HG02852 (cell line): ENCODE results near the gene FOXK1.
A peak's percentile ranks its signal among the peaks of the same experiment; 100 is the strongest.

Experiments used
- ATAC-seq: cut with Tn5 transposase; IDR thresholded peaks from one replicate; pipeline ENCODE4 v1.9.1; 2021; ENCODE audit warnings: mild to moderate bottlenecking, moderate library complexity; ENCODE audit not compliant: unreplicated experiment

The FOXK1 gene

DNA sequence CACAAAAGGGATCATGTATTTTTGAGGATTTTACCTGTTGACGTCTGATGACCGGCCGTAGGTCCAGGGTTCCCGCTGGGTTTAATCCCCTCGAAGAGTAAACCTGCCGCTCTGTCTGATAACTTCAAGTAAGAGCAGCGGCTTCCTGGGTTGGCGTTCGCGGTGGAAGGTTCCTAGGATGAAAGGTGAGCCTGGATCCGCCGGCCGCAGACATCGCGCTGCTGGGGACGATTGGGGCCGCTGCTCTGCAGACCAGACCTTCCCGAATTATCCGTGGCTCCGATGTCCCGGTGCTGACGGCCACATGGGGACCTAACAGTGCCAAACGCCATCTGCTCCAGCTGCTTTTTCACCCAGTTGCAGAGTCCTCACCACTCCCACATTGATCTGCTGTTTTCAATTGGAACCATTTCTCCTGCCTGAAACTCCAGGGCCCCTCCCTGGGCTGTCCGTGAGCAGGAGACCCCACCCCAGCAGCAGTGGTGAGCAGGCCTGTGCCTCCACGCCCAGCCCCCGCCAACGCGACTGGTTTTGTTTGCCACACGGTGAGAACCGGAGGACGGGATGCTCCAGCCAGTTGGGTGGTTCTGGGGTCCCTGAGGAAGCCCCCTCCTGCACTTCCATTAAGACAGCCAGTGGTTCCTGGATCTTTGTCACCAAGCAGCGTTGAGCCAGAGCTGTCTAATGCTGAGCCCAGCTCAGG, 81.1 kb downstream of the FOXK1 start:
- ATAC-seq = no peak

GRCh38 chr7:4763794-4764185, 81.7 kb downstream of the FOXK1 start:
- no peak for ATAC-seq

- no peak for ATAC-seq
Measured at GRCh38 chr7:4764402-4765007, 82.4 kb downstream of the FOXK1 start.

GRCh38 chr7:4765776-4766490, 83.8 kb downstream of the FOXK1 start:
- ATAC-seq = no peak

GRCh38 chr7:4766666-4767519, 84.8 kb downstream of the FOXK1 start:
- ATAC-seq = no peak

DNA sequence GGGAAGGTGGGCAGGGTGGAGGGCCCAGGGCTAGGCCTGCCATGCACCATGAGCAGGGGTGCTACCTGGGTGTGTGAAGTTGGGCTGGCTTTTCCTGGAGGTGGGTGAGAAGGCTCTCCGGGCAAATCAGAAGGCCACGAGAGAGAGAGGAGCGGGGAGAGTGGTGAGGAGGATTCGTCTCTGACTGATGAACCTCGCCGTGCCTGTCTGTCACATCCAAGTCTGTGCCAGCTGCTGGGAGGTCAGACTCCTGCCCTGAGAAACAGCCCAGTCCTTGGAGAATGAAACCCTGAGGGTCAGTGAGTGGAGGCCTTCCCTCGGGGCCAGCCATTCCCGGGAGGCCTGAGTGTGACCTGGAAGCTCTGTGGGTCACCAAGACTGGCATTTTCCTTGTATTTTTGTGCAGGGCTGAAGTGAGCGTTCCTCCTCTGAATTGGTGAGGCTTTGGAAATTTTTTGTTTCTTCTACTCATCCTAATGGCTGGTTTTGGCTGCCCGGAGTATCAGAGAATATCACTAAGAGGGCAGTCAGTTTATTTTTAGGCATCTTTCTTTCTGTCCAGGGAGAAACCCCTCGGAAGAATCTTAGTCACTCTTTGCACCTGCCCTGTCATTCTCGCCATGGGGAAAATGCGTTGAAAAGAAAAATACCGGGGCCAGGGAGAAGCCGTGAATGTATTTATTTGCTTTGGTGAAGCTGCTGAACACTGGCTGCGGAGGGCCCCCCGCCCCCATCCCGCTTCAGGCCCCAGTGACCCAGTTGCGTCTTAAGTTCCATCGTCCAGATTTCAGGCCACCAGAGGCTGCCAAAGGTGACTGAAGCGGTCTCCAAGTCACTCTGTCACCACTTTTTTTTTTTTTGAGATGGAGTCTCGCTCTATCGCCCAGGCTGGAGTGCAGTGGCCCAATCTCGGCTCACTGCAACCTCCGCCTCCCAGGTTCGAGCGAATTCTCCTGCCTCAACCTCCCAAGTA, 86.8 kb downstream of the FOXK1 start:
- no peak for ATAC-seq

DNA sequence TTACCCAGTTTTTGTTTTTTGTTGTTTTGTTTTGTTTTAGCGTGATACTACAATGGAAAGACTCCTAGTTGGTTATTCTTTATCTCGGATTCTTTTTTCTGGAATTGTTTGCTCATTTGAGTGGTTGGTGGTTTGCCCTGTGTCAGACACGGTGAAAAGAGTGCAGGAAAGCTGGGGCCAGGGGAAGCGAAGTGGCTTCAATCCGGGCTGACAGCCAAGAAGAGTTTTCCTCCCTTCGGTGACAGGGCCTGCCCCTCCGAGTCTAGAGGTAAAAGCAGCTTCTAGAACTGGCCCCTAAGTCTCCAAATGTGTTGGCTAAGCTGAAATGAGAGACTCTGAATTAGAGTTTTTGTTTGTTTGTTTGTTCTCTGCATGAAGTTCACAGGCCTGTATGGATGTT, 87.7 kb downstream of the FOXK1 start:
- no peak for ATAC-seq

GRCh38 chr7:4770886-4771285, 88.8 kb downstream of the FOXK1 start:
- ATAC-seq = no peak

- ATAC-seq = no peak
Measured at GRCh38 chr7:4771737-4772136, 89.6 kb downstream of the FOXK1 start.

- ATAC-seq = no peak
Measured at GRCh38 chr7:4772306-4772705, 90.2 kb downstream of the FOXK1 start.

DNA sequence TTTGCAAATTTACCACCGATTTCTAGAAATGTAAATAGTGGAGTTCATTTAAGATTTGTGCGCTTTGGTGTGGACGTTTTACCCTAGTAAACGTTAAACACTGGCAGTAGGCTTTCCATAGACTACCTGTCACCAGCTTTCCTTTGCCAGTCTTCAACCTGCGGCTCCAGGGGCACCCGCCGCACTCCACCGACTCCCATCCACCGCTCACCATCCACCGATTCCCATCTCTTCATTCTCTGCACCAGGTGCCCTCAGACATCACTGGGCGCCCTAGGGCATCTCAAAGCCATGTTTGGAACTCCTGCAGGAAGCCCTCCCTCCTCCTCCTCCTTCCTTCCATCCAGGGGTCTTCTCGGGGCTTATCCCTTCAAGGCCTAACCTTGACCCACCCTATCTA, 91.9 kb downstream of the FOXK1 start:
- ATAC-seq = no peak

GRCh38 chr7:4774658-4775249, 92.7 kb downstream of the FOXK1 start:
- peak; percentile 24 for ATAC-seq

GRCh38 chr7:4775250-4775847, 93.3 kb downstream of the FOXK1 start, which contains the start of gene AP5Z1:
TSS of gene AP5Z1 (plus strand) at chr7:4775623. CDS start at chr7:4775716, 93 bp downstream.
- peak; percentile 90 for ATAC-seq

GRCh38 chr7:4775848-4776623, 93.9 kb downstream of the FOXK1 start:
- peak; percentile 23 for ATAC-seq

GRCh38 chr7:4779118-4779517, 97.0 kb downstream of the FOXK1 start:
- ATAC-seq = no peak

GRCh38 chr7:4781366-4782069, 99.4 kb downstream of the FOXK1 start:
- ATAC-seq = no peak

DNA sequence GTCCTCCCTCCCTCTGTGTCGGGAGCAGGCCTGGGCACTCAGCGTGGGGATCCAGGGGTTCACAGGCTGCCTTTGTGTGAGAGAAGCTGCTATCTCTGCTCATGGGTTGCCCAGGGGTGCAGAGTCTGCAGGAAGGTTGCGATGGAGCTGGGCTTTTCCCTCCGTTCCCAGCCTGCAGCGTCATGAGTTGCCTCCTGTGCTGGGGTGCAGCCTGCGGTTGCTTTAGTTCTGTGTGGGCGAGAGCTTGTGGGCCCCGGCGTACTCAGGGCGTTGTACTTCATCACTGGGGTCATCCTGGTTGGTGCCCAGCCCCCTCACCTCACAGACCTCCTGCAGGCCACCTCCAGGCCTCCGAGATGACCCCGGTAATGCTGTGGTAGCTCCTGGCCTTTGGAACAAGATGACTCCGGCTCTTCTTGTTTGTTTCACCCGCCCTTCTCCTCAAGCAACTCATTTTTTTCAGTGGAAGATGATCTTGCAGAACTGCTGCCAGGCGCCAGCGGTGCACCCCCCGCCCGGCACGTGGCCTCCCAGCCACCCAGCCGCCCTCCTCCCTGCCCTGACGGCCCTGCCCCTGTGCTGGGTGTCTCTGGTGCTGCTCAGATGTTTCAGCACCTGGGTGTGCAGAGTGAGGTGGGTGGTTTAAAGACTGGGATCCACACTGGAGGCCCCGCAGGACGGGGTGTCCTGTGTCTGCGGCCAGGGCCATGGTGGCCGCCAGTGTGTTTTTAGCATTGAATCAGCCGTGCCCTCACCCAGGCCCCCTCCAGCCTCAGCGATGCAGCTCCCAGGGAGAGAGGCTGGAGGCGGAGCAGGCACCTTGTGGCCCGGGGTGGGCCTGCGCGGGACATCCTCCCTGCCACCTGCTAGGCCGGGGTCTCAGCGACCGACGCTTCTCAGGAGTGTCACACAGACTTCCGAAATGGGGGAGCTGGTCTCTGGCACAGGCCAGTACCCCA, 100.5 kb downstream of the FOXK1 start:
- no peak for ATAC-seq
